ENCODE measurements around the gene EOGT.

Gene EOGT

GRCh38 chr3:68972358-68972979 lies 41.0 kb downstream of the EOGT start:
- ATAC-seq (ENCODE audit: low read depth), result peak; percentile 88
- Histone ChIP-seq H3K36me3 (ENCODE audit: low read depth) (peaks cover 21% of the 10 kb centered on the region), H3K4me1 (ENCODE audit: insufficient read depth, poor library complexity, severe bottlenecking) (no peaks in the 10 kb centered on the region), H3K27me3 (ENCODE audit: insufficient read depth, poor library complexity, severe bottlenecking) (peaks cover 11% of the 10 kb centered on the region), H3K27ac (ENCODE audit: poor library complexity, severe bottlenecking) (no peak overlapping the region), H3K4me3 (ENCODE audit: severe bottlenecking) (no peak overlapping the region), H3K9me3 (ENCODE audit: severe bottlenecking) (no peaks in the 10 kb centered on the region)
- DNase-seq (ENCODE audit: low spot score), result no peak
- peak; percentile 82 for TF ChIP-seq CTCF (IDR thresholded peaks at IDR 0.05; ENCODE audit: poor library complexity, severe bottlenecking)

GRCh38 chr3:68964694-68965093 lies 48.8 kb downstream of the EOGT start:
- Histone ChIP-seq H3K36me3 (ENCODE audit: low read depth) (no peaks in the 10 kb centered on the region), H3K27me3 (ENCODE audit: insufficient read depth, poor library complexity, severe bottlenecking) (peaks cover 31% of the 10 kb centered on the region), H3K27ac (ENCODE audit: poor library complexity, severe bottlenecking) (no peak overlapping the region), H3K4me1 (ENCODE audit: insufficient read depth, poor library complexity, severe bottlenecking) (no peaks in the 10 kb centered on the region), H3K9me3 (ENCODE audit: severe bottlenecking) (no peaks in the 10 kb centered on the region), H3K4me3 (ENCODE audit: severe bottlenecking) (no peak overlapping the region)
- ATAC-seq (ENCODE audit: low read depth) (no peak), DNase-seq (ENCODE audit: low spot score) (no peak)
- TF ChIP-seq CTCF (IDR thresholded peaks at IDR 0.05; ENCODE audit: poor library complexity, severe bottlenecking), result no peak

GRCh38 chr3:68963891-68964290 lies 49.6 kb downstream of the EOGT start:
- Histone ChIP-seq H3K36me3 (ENCODE audit: low read depth) (no peaks in the 10 kb centered on the region), H3K9me3 (ENCODE audit: severe bottlenecking) (no peaks in the 10 kb centered on the region), H3K4me1 (ENCODE audit: insufficient read depth, poor library complexity, severe bottlenecking) (no peaks in the 10 kb centered on the region), H3K4me3 (ENCODE audit: severe bottlenecking) (no peak overlapping the region), H3K27ac (ENCODE audit: poor library complexity, severe bottlenecking) (no peak overlapping the region), H3K27me3 (ENCODE audit: insufficient read depth, poor library complexity, severe bottlenecking) (peaks cover 34% of the 10 kb centered on the region)
- DNase-seq (ENCODE audit: low spot score), result no peak
- no peak for ATAC-seq (ENCODE audit: low read depth)
- TF ChIP-seq CTCF (IDR thresholded peaks at IDR 0.05; ENCODE audit: poor library complexity, severe bottlenecking), result no peak

- no peak for DNase-seq (ENCODE audit: low spot score)
- Histone ChIP-seq H3K36me3 (ENCODE audit: low read depth) (no peaks in the 10 kb centered on the region), H3K9me3 (ENCODE audit: severe bottlenecking) (no peaks in the 10 kb centered on the region), H3K27me3 (ENCODE audit: insufficient read depth, poor library complexity, severe bottlenecking) (peaks cover 30% of the 10 kb centered on the region), H3K4me3 (ENCODE audit: severe bottlenecking) (no peak overlapping the region), H3K4me1 (ENCODE audit: insufficient read depth, poor library complexity, severe bottlenecking) (no peaks in the 10 kb centered on the region), H3K27ac (ENCODE audit: poor library complexity, severe bottlenecking) (no peak overlapping the region)
- no peak for TF ChIP-seq CTCF (IDR thresholded peaks at IDR 0.05; ENCODE audit: poor library complexity, severe bottlenecking)
- ATAC-seq (ENCODE audit: low read depth), result no peak
Observed at GRCh38 chr3:68963376-68963775, 50.1 kb downstream of the EOGT start.

GRCh38 chr3:68958932-68959331 lies 54.6 kb downstream of the EOGT start:
- no peak for DNase-seq (ENCODE audit: low spot score)
- Histone ChIP-seq H3K27me3 (ENCODE audit: insufficient read depth, poor library complexity, severe bottlenecking) (peaks cover 45% of the 10 kb centered on the region), H3K36me3 (ENCODE audit: low read depth) (no peaks in the 10 kb centered on the region), H3K4me3 (ENCODE audit: severe bottlenecking) (no peak overlapping the region), H3K27ac (ENCODE audit: poor library complexity, severe bottlenecking) (no peak overlapping the region), H3K9me3 (ENCODE audit: severe bottlenecking) (no peaks in the 10 kb centered on the region), H3K4me1 (ENCODE audit: insufficient read depth, poor library complexity, severe bottlenecking) (no peaks in the 10 kb centered on the region)
- TF ChIP-seq CTCF (IDR thresholded peaks at IDR 0.05; ENCODE audit: poor library complexity, severe bottlenecking), result no peak
- ATAC-seq (ENCODE audit: low read depth), result no peak

All from RWPE2 (cell line).